ENCODE data around the gene TMEM165. TPM values are rescaled to one million over a fixed set of nuclear protein-coding genes. Genes with fewer than 3 reads are reported as not detected.

TMEM165 gene
- total and polyA plus RNA-seq, 2 donors (not counting 1 experiment from before 2014, with no cell fraction given) = 108 to 183 TPM

DNA sequence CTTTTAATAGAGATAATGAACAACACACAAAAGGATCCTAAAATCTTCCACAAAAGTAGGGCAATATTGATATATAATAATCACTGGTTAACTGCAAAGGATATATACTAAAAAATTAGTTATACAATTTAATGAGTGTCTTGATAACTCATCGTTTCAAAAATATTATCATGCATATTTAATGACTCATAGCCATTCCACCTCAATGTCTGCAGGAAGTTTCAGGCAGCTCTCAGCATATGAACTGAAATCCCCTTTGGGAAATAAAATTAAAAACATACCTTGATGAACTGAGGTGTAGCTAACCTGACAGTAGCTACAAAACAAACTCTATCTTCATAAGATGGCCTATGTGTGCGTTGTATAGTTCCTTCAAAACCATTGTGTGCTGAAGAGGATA lies 62.9 kb downstream of the TMEM165 start:
- H3K4me2 ChIP-seq (ENCODE audit: extremely low read depth, insufficient read depth, low read length) = peak overlapping the region; percentile 44
- H3K79me2 ChIP-seq (ENCODE audit: control insufficient read depth, insufficient read depth, low read length) = no peaks in the 10 kb centered on the region
- no peak overlapping the region for H3K27ac ChIP-seq (ENCODE audit: insufficient read depth, low read length)
- peak in 1 of 2 donors; percentile 42 for DNase-seq (ENCODE audit: low read depth in 2 of 2)
- TF ChIP-seq, protein P1, sequence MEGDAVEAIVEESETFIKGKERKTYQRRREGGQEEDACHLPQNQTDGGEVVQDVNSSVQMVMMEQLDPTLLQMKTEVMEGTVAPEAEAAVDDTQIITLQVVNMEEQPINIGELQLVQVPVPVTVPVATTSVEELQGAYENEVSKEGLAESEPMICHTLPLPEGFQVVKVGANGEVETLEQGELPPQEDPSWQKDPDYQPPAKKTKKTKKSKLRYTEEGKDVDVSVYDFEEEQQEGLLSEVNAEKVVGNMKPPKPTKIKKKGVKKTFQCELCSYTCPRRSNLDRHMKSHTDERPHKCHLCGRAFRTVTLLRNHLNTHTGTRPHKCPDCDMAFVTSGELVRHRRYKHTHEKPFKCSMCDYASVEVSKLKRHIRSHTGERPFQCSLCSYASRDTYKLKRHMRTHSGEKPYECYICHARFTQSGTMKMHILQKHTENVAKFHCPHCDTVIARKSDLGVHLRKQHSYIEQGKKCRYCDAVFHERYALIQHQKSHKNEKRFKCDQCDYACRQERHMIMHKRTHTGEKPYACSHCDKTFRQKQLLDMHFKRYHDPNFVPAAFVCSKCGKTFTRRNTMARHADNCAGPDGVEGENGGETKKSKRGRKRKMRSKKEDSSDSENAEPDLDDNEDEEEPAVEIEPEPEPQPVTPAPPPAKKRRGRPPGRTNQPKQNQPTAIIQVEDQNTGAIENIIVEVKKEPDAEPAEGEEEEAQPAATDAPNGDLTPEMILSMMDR (conservative IDR thresholded peaks at IDR 0.05 in 1 of 2, IDR thresholded peaks at IDR 0.05 in 1 of 2; ENCODE audit: low read depth in 1 of 2, low read length in 2 of 2) = no peak
- no peak for TF ChIP-seq EZH2 (IDR thresholded peaks at IDR 0.05; ENCODE audit: low read length, missing control alignments)
- H3K4me1 ChIP-seq (ENCODE audit: control insufficient read depth, extremely low read depth, insufficient read depth, low read length) = peaks cover 6% of the 10 kb centered on the region
- no peaks in the 10 kb centered on the region for H3K9me3 ChIP-seq (ENCODE audit: control insufficient read depth, insufficient read depth, low read depth, low read length)
- H2AFZ ChIP-seq (ENCODE audit: low read length) = no peak overlapping the region
- H3K4me3 ChIP-seq (replicated peaks in 1 of 4; ENCODE audit: control extremely low read depth in 1 of 4, insufficient read depth in 1 of 4, low read depth in 3 of 4, low read length in 4 of 4) = peak overlapping the region in 1 of 4 experiments; percentile 10
- no peaks in the 10 kb centered on the region for H3K27me3 ChIP-seq (ENCODE audit: control insufficient read depth, insufficient read depth, low read length)
- no peaks in the 10 kb centered on the region for H4K20me1 ChIP-seq (ENCODE audit: control insufficient read depth, extremely low read depth, insufficient read depth, low read length)
- no peaks in the 10 kb centered on the region for H3K36me3 ChIP-seq (ENCODE audit: control insufficient read depth, insufficient read depth, low read length)
- no peak overlapping the region for H3K9ac ChIP-seq (ENCODE audit: insufficient read depth, low read length)

DNA sequence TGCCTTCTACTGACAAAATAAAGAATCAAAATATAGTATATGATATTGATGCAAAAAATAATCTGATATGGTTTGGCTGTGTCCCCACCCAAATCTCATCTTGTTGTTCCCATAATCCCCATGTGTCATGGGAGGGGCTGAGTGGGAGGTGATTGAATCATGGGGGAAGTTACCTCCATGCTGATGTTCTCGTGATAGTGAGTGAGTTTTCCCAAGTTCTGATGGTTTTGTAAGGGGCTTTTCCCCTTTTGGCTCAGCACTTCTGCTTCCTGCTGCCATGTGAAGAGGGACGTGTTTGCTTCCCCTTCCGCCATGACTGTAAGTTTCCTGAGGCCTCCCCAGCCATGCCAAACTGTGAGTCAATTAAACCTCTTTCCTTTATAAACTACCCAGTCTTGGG lies 70.2 kb downstream of the TMEM165 start:
- no peak overlapping the region for H3K4me3 ChIP-seq (replicated peaks in 1 of 4; ENCODE audit: control extremely low read depth in 1 of 4, insufficient read depth in 1 of 4, low read depth in 3 of 4, low read length in 4 of 4)

DNA sequence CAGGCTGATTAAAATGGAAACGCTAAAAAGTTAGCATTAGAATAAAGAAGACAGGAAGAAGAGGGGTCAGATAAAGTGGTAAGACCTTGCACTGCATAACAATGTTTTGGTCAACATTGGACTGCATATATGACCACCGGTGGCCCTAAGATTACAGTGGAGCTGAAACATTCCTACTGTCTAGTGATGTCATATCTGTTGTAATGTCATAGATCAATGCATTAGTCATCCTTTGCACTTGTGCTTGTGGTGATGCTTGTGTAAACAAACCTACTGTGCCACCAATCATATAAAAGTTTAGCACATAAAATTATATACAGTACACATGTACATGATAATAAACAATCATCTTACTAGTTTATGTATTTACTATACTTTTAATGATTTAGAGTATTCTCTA lies 73.0 kb downstream of the TMEM165 start:
- no peak overlapping the region for H3K4me2 ChIP-seq (ENCODE audit: extremely low read depth, insufficient read depth, low read length)
- no peaks in the 10 kb centered on the region for H3K4me1 ChIP-seq (ENCODE audit: control insufficient read depth, extremely low read depth, insufficient read depth, low read length)
- no peaks in the 10 kb centered on the region for H3K79me2 ChIP-seq (ENCODE audit: control insufficient read depth, insufficient read depth, low read length)
- no peaks in the 10 kb centered on the region for H3K9me3 ChIP-seq (ENCODE audit: control insufficient read depth, insufficient read depth, low read depth, low read length)
- no peaks in the 10 kb centered on the region for H4K20me1 ChIP-seq (ENCODE audit: control insufficient read depth, extremely low read depth, insufficient read depth, low read length)
- no peaks in the 10 kb centered on the region for H3K27me3 ChIP-seq (ENCODE audit: control insufficient read depth, insufficient read depth, low read length)
- no peak for TF ChIP-seq EZH2 (IDR thresholded peaks at IDR 0.05; ENCODE audit: low read length, missing control alignments)
- TF ChIP-seq, protein P1 (conservative IDR thresholded peaks at IDR 0.05 in 1 of 2, IDR thresholded peaks at IDR 0.05 in 1 of 2; ENCODE audit: low read depth in 1 of 2, low read length in 2 of 2) = no peak
- DNase-seq (ENCODE audit: low read depth in 2 of 2) = peak; percentile 78 to 85
- H3K36me3 ChIP-seq (ENCODE audit: control insufficient read depth, insufficient read depth, low read length) = no peaks in the 10 kb centered on the region
- no peak overlapping the region for H2AFZ ChIP-seq (ENCODE audit: low read length)
- H3K9ac ChIP-seq (ENCODE audit: insufficient read depth, low read length) = no peak overlapping the region
- H3K4me3 ChIP-seq (replicated peaks in 1 of 4; ENCODE audit: control extremely low read depth in 1 of 4, insufficient read depth in 1 of 4, low read depth in 3 of 4, low read length in 4 of 4) = no peak overlapping the region
- H3K27ac ChIP-seq (ENCODE audit: insufficient read depth, low read length) = no peak overlapping the region

More for the DNA sequence above, 70.2 kb downstream of the TMEM165 start:
- Histone ChIP-seq H3K4me1 (ENCODE audit: control insufficient read depth, extremely low read depth, insufficient read depth, low read length) (no peaks in the 10 kb centered on the region), H3K79me2 (ENCODE audit: control insufficient read depth, insufficient read depth, low read length) (no peaks in the 10 kb centered on the region), H3K4me2 (ENCODE audit: extremely low read depth, insufficient read depth, low read length) (no peak overlapping the region), H3K36me3 (ENCODE audit: control insufficient read depth, insufficient read depth, low read length) (no peaks in the 10 kb centered on the region), H3K9ac (ENCODE audit: insufficient read depth, low read length) (no peak overlapping the region), H2AFZ (ENCODE audit: low read length) (no peak overlapping the region), H3K27ac (ENCODE audit: insufficient read depth, low read length) (no peak overlapping the region), H4K20me1 (ENCODE audit: control insufficient read depth, extremely low read depth, insufficient read depth, low read length) (no peaks in the 10 kb centered on the region), H3K27me3 (ENCODE audit: control insufficient read depth, insufficient read depth, low read length) (no peaks in the 10 kb centered on the region), H3K9me3 (ENCODE audit: control insufficient read depth, insufficient read depth, low read depth, low read length) (no peaks in the 10 kb centered on the region)
- TF ChIP-seq, protein P1 (conservative IDR thresholded peaks at IDR 0.05 in 1 of 2, IDR thresholded peaks at IDR 0.05 in 1 of 2; ENCODE audit: low read depth in 1 of 2, low read length in 2 of 2) = no peak
- TF ChIP-seq EZH2 (IDR thresholded peaks at IDR 0.05; ENCODE audit: low read length, missing control alignments) = no peak
- DNase-seq (ENCODE audit: low read depth in 2 of 2) = no peak

Measured in fibroblast of lung (primary cell).